Measurements from ENCODE around the gene MTUS2.

MTUS2 gene

GRCh38 chr13:28859717-28860116 lies 39.6 kb downstream of the MTUS2 start:
- no peak for DNase-seq

DNA sequence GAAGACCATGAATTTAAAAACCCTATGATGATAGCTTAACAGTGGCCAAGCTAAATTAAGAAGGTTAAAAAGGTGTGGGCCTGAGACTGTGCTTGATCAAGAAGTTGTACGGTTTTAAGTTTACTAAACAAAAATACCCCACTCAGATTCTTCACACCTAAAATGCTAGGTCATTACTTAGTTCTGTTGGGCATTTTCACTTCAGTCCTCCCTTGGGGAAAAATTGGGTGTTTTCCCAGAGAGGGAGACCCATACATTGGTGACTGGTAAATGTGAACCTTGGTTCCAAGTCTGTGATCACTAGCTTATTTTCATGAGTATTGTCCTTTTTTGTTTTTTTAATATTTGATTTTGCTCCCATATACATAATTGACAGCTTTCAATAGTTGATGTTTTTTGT lies 44.4 kb downstream of the MTUS2 start:
- no peak for DNase-seq

DNA sequence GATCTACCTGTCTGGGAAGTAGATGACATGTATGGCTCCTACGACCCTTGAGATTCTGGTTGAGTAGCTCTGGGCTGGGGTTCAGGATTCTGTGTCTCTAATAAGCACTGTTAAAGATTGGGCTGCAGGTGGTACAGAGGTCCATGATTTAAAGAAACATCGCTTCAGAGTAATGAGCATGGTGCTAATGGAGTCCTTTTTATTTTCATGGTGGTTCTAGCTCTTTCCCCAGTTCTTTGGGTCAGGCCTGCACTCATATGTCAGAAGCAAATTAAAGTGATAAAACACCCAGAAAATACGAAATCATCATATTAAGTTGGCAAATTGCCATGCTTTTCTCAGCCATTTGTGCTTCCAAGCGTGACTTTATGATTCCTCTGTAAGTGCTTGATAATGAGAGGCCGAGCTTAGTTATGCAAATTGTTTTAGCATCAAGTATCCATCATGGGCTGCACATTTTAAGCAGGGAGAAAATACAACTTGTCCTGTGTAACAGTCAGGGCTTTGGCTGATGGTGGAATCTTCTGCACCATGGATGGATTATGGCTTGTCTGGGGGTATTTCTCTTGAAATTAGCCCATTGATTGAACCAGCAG lies 45.1 kb downstream of the MTUS2 start:
- DNase-seq: peak; percentile 63

GRCh38 chr13:28865951-28866350 lies 45.8 kb downstream of the MTUS2 start:
- DNase-seq: no peak

GRCh38 chr13:28866932-28867331 lies 46.8 kb downstream of the MTUS2 start:
- DNase-seq: no peak

GRCh38 chr13:28867564-28867963 lies 47.4 kb downstream of the MTUS2 start:
- DNase-seq: no peak

DNA sequence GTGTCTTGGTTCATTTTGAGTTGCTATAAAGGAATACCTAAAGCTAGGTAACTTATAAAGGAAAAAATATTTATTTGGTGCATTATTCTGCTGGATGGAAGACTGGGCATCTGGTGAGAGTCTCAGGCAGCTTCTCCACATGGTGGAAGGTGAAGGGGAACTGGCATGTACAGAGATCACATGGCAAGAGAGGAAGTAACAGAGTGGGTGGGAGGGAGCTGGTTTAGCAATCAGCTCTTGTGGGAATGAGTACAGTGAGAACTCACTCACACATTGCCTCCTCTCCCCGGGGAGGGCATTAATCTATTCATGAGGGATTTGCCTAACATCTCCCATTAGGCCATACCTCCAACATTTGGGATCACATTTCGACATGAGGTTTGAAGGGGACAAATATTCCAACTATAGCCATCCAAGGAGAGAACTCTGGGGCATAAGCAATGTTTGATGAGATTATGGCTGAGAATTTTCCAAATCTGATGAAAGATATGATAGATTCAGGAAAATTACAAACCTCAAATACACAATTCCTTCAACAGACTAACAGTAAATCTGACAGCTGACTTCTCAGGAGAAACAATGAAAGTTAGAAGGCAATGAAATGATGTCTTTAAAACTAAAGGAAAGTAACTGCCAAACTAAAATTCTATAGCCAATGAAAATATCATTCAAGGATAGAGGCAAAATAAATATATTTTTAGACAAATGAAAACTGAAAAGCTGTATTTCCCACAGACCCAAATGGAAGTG lies 52.5 kb downstream of the MTUS2 start:
- DNase-seq: no peak

DNA sequence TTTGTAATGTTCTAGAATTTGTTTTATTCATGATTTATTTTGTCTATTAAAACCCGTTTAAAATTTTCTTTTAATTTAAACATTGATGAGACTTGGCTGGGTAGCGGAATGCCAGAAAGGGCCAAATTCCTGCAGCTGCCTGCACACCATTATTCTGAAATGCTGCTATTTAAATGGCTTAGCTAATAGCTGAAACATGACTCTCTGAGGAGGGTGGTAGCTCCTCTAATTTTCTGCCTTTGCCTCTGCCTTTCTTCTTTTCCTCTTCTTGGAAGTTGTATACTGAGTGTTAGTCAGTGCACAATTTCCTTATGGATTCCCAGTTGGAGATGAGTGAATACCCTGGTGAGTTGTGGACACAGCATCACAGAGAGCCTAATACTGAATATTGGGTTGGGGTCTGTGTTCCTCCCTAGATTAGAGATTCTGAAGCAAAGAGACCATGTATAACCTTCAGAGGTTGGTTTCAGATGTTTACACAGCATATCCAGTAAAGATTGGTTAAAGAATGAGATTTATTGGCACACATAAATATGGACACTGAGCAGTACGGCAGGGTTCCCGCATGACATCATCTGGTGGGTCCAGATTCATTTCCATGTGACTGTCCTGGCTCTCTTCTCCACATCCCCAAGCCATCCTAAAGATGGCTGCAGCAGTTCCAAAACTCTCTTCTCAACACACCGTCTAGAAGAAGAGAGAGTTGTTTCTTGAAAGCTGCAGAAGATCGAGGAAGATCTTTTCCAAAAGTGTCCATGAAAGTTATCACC lies 55.9 kb downstream of the MTUS2 start:
- DNase-seq: no peak

GRCh38 chr13:28877408-28877807 lies 57.3 kb downstream of the MTUS2 start:
- no peak for DNase-seq

GRCh38 chr13:28885181-28885580 lies 65.0 kb downstream of the MTUS2 start:
- no peak for DNase-seq

DNA sequence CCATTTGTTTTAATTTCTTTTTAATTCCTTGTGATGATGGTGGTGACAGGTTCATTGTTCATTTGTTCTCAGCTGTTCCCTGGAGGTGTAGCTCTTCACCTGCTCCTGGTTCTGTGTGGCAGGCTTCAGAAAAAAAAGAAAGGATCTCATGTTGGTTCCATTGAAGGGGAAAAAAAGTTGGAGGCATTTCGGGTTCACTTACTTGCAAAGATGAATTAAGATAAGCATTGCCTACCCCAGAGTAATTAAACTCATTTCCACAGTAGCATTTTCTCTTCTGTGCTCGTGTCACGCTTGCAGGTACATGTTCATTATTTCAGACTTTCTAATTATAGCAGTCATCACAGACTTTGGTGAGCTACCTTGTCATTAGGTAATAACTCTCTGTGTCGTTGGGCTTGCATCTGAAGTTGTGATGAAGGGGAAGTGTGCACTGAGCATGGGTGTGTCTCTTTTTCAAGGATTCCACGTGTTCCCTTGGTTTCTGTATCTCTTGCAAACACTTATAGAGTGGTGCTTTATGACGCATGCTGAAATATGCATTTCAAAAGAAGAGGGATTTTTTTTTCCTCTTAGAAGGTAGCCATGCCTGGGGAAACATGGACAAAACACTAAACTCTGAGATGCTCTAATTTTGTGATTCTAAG lies 69.1 kb downstream of the MTUS2 start:
- DNase-seq: no peak

GRCh38 chr13:28890712-28891111 lies 70.6 kb downstream of the MTUS2 start:
- no peak for DNase-seq

DNA sequence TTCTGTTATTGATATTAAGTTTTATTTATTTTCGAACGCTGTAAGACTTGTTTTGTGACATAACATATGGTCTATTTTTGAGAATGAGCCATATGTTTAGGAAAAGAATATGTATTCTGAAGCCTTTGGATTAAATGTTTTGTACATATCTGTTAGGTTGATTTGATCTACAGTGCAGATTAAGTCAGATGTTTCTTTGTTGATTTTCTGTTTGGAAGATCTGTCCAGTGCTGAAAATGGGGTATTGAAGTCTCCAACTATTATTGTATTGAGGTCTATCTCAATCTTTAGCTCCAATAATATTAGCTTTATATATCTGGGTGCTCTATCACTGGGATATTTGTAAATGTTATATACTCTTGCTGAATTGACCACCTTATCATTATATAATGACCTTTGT lies 97.9 kb downstream of the MTUS2 start:
- DNase-seq: no peak

DNA sequence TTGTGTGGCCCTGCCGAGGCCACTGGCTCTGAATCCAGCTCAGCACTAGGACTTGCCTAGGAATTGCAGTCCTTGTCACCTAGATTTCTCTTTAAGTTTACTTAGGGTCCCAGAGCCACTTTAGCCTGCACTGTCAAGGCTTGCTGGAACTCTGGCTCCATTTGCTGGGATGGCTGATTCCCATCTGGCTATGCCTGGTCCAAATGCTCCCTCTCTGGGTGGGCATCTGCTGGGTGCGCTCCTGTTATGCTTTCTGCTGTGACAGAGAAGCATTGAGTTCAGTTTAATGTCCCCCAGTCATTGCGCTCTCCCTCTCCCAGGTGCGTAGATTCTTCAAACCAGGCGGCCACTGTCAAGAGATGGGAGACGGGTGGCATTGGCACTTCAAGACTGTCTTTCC lies 102.2 kb downstream of the MTUS2 start:
- no peak for DNase-seq

- DNase-seq: no peak
These were observed 115.0 kb downstream of the MTUS2 start for GRCh38 chr13:28935104-28935503.

GRCh38 chr13:28942906-28943305 lies 122.8 kb downstream of the MTUS2 start:
- no peak for DNase-seq

DNA sequence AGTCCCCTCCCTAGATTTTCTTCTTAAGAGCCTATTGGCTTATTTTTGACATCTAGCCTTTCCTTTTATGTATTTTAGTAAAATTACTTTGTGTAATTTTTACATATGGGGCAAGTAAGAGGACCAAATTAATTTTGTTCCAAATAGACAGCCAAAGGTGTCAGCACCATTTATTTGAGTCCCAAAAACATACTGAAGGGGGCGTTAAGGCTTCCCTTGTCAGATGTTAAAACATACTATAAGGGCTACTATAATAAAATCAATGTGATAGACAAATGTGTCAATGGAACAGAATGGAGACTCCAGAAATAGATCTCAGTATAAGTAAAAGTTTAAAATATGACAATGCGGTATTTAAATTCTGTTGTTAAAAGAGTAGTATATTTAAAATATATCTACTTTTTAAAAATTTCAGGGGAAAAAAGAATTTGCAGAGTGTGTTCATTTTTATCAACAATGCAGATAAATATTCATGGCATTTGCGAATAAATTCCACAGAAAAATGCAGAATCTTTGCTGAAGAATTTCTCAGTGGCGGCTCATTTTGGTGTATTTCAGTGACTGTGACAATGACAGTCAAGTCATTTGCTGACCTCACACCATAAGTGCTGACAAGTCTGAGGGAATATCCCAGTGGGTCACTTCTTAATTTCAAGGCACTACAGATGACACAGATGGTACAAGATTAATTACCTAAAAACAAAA lies 133.7 kb downstream of the MTUS2 start:
- no peak for DNase-seq

- no peak for DNase-seq
These were observed 134.2 kb downstream of the MTUS2 start for GRCh38 chr13:28954419-28954725.

DNA sequence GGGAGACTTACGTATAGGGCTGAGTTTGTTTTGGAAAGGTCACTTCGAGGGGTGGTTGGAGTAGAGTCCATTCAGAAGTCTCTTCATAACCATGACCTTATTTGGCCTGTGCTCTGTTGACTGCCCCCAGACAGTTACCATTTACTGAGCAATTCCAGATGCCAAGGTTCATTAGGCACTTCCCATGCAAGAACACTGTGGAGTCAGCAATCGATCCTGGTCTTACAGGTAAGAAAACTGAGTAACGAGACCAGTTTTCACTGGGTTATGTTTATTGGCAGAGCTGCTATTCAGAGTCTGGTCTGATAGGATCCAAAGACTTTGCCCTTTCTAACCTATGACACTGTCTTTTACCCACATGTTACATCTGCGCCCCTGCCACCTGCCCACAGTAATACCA lies 134.7 kb downstream of the MTUS2 start:
- no peak for DNase-seq

DNA sequence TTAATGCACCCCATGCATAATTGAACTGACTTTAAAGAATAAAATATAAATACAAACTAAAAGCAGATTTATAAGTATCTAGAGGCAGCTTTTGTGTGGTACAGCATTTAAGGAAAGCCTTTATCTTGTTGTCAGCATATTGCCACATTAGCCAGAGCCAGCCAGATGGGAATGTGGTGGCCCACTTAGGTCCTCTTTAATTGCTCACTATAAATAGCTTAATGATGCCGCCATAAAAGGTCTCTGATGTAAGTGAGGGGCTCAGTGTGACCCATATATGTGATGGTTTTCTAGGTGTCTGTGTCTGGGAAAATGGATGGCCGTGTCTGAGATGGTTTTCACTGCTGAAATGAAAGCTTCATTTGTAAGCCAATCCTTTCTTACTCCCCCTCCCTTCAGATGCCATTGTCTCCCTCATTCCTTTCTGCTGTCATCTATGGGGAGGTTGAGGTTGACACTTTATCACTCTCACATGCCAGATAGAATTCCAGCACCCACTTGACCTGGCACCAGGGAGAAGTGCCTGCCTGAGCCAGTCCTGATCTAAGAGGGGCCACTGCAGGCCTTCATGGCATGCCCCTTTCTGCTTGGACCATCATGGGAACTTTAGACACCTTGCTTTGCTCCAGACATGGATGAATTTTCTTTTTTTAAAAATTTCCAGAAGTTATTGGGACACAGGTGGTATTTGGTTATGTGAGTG lies 135.3 kb downstream of the MTUS2 start:
- no peak for DNase-seq

GRCh38 chr13:28958018-28958417 lies 137.9 kb downstream of the MTUS2 start:
- no peak for DNase-seq

DNA sequence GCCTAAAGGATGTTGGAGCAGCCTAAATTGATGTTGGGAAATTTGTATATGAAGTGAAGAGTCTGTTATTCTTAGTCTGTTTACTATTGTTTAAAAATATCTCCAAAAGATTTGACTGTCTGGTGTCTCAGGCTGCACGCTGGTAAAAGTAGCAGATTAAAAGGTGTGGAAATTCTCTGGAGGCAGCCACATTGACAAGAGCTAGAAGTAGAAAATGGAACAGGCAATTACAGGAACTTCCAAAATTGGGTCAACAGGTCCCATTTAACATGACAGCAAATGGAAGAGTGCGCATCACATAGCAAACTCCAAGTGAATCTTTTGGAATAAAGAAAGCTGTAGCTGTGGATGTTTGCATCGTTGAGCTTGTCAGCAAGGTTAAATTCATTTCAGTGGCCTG lies 138.3 kb downstream of the MTUS2 start:
- no peak for DNase-seq

DNA sequence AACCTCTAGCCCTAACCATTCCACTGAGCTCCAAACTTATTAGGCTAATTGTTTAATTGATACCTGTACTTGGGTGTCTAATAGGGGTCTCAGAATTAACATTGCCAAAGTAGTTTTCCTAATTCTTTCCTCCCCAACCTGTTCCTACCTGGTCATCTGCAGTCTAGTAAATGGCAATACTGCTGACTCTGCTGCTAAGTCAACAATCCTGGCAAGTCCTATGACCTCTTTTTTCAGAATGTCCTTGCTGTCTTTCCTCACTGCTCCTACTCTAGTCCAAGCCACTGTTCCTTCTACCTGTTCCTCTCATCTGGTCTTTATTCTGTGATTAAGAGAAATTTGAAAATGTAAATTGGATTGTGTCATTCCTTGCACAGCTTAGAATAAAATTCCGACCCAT lies 143.9 kb downstream of the MTUS2 start:
- no peak for DNase-seq

Measured in NCI-H1048 (cell line).